Memory B cell (primary cell): ENCODE data around the gene RNF157.

Experiments used
- ATAC-seq: fragments of 150-1000 bp; cut with Tn5 transposase; 2 replicates; pipeline ENCODE4 v1.10.0; 2021; ENCODE audit warnings: low read depth, mild to moderate bottlenecking, moderate library complexity
- DNase-seq, 2 donors: peaks; one replicate each; pipeline ENCODE4 v3.0.0; 2022; ENCODE audit warnings: low spot score in 2 of 2
- H3K27ac Mint-ChIP-seq: one replicate; pipeline ENCODE4 v1.8.0; 2022; ENCODE audit warnings: mild to moderate bottlenecking, moderate library complexity, mixed read lengths
- H3K27me3 Mint-ChIP-seq: one replicate; pipeline ENCODE4 v1.8.0; 2022; ENCODE audit warnings: mixed read lengths
- H3K36me3 Mint-ChIP-seq: one replicate; pipeline ENCODE4 v1.8.0; 2022; ENCODE audit warnings: mild to moderate bottlenecking, mixed read lengths
- H3K4me1 Mint-ChIP-seq: one replicate; pipeline ENCODE4 v1.8.0; 2022; ENCODE audit warnings: mixed read lengths
- H3K4me3 Mint-ChIP-seq: one replicate; pipeline ENCODE4 v1.8.0; 2022; ENCODE audit warnings: mild to moderate bottlenecking, moderate library complexity, mixed read lengths
- H3K9me3 Mint-ChIP-seq: one replicate; pipeline ENCODE4 v1.8.0; 2022; ENCODE audit warnings: mixed read lengths

RNF157 gene

GRCh38 chr17:76139801-76140660 lies 100.3 kb downstream of the RNF157 start:
- Mint-ChIP-seq H3K4me3 (peak overlapping the region; percentile 74), H3K9me3 (no peaks in the 10 kb centered on the region), H3K27me3 (peaks cover 13% of the 10 kb centered on the region), H3K36me3 (no peaks in the 10 kb centered on the region), H3K27ac (peak overlapping the region; percentile 85), H3K4me1 (peaks cover 27% of the 10 kb centered on the region)
- peak; percentile 40 for ATAC-seq
- peak; percentile 34 to 51 for DNase-seq

DNA sequence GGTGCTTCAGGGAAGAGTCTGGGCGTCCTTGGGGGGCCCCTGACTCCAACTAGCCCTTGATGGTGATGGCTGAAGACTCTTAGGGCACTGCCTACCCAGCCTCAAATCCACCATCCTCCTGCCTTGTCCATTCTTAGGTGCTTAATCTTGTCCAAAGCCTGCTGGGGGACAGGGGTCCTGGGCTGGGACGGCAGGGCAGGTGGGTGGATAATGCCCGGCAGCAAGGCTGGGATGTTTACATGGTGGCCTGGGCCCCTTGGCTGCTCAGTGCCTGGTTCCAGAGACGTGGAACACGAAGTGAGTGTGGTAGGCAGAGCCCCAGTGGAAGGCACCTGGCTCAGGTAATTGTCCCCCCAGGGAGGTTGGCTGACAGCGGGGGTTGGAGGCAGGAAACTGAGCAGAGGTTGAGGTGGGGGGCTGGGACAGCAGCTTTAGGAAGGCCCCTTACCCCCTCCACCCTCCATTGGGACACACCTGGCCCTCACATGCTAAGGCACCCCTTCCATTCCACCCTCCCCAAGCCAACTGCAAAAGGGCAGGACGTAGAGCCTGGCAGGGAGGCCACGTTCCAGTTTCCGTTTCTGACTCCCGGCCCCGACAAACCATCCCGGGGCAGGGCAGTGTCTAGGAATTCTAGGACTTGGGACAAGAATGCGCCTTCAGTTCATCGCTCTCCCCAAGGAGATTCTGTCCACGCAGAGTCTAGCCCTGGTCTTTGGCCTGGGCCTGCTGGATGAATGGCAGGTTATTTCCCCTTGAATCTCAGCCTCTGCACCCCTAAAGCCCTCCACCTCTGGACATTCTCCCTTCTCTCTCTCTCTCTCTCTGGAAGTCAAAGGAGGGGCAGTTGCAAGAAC lies 101.2 kb downstream of the RNF157 start:
- peak overlapping the region; percentile 64 for H3K4me3 Mint-ChIP-seq
- ATAC-seq (no peak), DNase-seq (no peak)
- H3K36me3 Mint-ChIP-seq = no peaks in the 10 kb centered on the region
- no peak overlapping the region for H3K27ac Mint-ChIP-seq
- H3K4me1 Mint-ChIP-seq = peaks cover 22% of the 10 kb centered on the region
- H3K27me3 Mint-ChIP-seq = peaks cover 14% of the 10 kb centered on the region
- no peaks in the 10 kb centered on the region for H3K9me3 Mint-ChIP-seq

GRCh38 chr17:76138234-76138895 lies 101.9 kb downstream of the RNF157 start:
- Mint-ChIP-seq H3K36me3 (no peaks in the 10 kb centered on the region), H3K4me3 (no peak overlapping the region), H3K4me1 (peaks cover 22% of the 10 kb centered on the region), H3K27me3 (peaks cover 17% of the 10 kb centered on the region), H3K9me3 (no peaks in the 10 kb centered on the region), H3K27ac (no peak overlapping the region)
- ATAC-seq (no peak), DNase-seq (no peak)

- DNase-seq (no peak), ATAC-seq (no peak)
- peaks cover 19% of the 10 kb centered on the region for H3K27me3 Mint-ChIP-seq
- H3K9me3 Mint-ChIP-seq = no peaks in the 10 kb centered on the region
- peaks cover 19% of the 10 kb centered on the region for H3K4me1 Mint-ChIP-seq
- no peak overlapping the region for H3K4me3 Mint-ChIP-seq
- H3K27ac Mint-ChIP-seq = no peak overlapping the region
- no peaks in the 10 kb centered on the region for H3K36me3 Mint-ChIP-seq
These were observed 102.7 kb downstream of the RNF157 start for GRCh38 chr17:76137351-76138233.

DNA sequence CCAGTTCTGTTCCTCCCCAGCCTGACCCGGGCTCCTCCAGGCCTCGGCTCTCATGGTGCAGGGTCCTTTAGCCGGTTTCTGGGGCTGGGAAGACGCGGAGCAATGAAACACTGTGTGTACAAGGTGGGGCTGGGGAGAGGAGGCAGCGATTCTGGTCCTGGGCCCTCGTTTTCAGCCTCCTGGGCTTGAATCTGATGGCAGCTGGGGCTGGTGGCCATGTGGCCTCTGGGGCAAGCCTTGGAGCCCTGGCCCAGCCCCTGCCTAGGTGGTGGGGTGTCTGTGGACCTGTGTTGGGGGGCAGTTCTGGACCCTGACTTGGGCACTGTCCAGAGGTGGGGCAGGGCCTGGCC lies 103.3 kb downstream of the RNF157 start:
- no peak for ATAC-seq
- no peak overlapping the region for H3K4me3 Mint-ChIP-seq
- DNase-seq = no peak
- no peaks in the 10 kb centered on the region for H3K9me3 Mint-ChIP-seq
- H3K27ac Mint-ChIP-seq = no peak overlapping the region
- H3K4me1 Mint-ChIP-seq = peaks cover 15% of the 10 kb centered on the region
- peaks cover 19% of the 10 kb centered on the region for H3K27me3 Mint-ChIP-seq
- H3K36me3 Mint-ChIP-seq = no peaks in the 10 kb centered on the region

DNA sequence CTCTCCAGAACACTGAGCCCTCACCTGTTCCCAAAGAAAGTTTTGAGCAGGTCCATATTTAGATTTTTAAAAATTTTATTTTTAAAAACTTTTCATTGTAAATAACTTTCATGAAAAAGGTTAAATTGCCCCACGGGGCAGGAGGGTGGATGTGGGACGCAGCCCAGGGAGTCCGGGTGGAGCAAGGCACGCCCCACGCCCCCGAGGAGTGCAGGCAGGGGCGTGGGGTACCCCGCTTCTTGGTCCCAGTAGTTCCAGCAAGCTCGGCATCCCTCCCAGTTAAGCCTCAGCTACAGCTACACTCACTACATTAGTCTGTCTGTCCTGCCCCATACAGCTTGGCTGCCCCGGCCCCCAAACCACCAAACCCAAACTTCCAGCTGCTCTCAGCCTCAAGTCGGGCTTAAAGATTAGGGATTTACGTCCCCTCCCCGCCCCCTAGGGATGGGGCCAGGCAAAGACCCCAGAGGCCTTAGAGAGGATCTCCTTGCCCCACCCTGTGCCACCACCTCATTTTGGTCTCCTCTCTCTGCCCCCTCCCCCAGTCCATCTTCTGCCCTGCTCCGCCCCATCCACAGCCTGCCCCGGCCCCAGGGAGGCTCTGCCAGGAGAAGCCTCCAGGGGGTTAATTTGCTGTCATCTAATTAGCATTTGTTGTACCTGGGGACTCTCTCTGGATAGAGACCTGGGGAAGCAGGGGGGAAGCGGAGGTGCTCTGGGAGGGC lies 103.9 kb downstream of the RNF157 start:
- H3K9me3 Mint-ChIP-seq = no peaks in the 10 kb centered on the region
- DNase-seq (no peak), ATAC-seq (no peak)
- peaks cover 19% of the 10 kb centered on the region for H3K27me3 Mint-ChIP-seq
- no peaks in the 10 kb centered on the region for H3K36me3 Mint-ChIP-seq
- H3K27ac Mint-ChIP-seq = no peak overlapping the region
- no peak overlapping the region for H3K4me3 Mint-ChIP-seq
- H3K4me1 Mint-ChIP-seq = peaks cover 12% of the 10 kb centered on the region

- Mint-ChIP-seq H3K27me3 (peaks cover 21% of the 10 kb centered on the region), H3K27ac (no peak overlapping the region), H3K36me3 (no peaks in the 10 kb centered on the region), H3K4me1 (peaks cover 12% of the 10 kb centered on the region), H3K4me3 (no peak overlapping the region), H3K9me3 (no peaks in the 10 kb centered on the region)
- DNase-seq (no peak), ATAC-seq (no peak)
These were observed 104.5 kb downstream of the RNF157 start for GRCh38 chr17:76135810-76136188.

DNA sequence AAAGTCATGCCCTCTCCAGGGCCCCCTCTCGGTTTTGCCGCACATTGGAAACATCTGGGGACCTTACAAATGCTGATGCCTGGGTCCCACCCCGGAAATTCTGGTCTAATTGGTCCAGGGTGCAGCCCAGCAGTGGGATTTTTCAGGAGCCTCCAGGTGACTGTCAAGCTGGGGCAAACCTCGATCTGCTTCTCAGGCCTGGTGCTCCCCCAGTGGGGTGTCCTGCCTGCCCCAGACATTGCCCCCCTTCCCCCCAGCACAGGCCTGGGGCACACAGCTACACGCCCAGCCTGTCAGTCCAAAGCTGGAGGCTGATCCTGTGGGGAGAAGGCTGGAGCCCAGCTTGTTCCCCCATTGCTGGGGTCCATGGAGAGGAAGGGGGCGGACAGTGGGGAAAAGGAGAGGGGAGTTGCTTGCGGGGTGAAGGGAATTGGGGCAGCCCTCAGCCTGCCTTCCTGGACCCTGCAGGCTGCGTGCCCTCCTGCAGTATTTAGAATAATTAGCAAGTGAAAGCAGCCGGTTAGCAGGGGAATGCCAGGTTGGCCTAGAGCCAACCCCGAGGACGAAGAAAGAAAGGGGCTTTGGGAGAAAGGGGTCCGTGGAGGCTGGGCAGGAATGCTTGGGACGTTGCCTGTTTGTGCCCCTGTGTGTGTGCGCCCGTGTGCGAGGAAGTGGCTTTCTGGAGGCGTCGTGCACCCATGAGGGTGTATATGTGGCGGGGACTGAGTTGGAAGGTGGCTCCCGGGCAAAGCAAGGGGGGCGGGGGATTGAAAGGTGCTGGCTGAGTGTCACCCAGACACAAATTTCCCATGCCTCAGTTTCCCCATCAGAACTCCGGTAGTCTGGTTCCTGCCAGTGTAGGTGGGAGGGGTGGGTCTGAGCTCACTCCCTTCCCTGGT lies 105.1 kb downstream of the RNF157 start:
- H3K4me3 Mint-ChIP-seq = no peak overlapping the region

DNA sequence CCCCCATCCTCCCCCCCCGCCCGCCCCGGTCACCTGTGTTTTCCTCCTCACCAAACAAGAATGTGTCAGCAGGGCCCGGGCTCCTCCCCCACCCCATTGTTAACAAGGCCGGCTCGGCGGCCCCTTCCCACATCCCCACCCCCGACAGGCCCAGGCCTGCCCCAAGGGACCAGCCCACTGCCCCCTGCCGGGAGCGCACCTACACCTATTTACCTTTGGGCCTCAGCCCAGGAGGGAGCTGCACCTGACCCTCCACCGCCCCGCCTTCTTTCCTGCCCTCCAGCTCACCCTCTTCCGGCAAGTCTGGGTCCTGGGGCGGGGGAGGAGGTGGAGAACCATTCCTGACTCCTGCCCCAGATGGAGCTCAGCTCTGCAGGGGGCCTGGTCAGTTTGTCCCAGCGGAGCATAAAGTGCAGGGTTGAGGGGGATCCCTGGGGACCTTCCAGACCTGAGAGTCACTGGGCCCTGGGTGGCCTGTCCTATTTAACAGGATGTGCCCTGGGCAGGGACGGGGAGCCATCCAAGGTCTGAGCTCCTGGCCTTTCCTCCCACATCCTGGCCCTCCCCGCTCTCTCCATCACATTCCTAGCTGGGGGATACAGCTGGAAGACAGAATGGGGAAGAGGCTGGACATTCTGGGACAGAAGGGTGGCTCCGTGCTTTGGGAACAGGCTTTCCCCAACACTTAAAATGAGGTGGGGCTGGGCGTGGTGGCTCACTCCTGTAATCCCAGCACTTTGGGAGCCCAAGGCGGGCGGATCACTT lies 107.5 kb downstream of the RNF157 start:
- Mint-ChIP-seq H3K9me3 (no peaks in the 10 kb centered on the region), H3K27ac (no peak overlapping the region), H3K4me3 (no peak overlapping the region), H3K27me3 (peaks cover 14% of the 10 kb centered on the region), H3K4me1 (peaks cover 6% of the 10 kb centered on the region), H3K36me3 (no peaks in the 10 kb centered on the region)
- no peak for ATAC-seq
- no peak for DNase-seq

More for the DNA sequence above, 105.1 kb downstream of the RNF157 start:
- no peak for DNase-seq
- Mint-ChIP-seq H3K9me3 (no peaks in the 10 kb centered on the region), H3K27ac (no peak overlapping the region), H3K4me1 (peaks cover 11% of the 10 kb centered on the region), H3K36me3 (no peaks in the 10 kb centered on the region), H3K27me3 (peaks cover 22% of the 10 kb centered on the region)
- ATAC-seq = peak; percentile 24

GRCh38 chr17:76131692-76132573 lies 108.4 kb downstream of the RNF157 start:
- peaks cover 6% of the 10 kb centered on the region for H3K4me1 Mint-ChIP-seq
- DNase-seq (no peak), ATAC-seq (no peak)
- no peak overlapping the region for H3K27ac Mint-ChIP-seq
- H3K4me3 Mint-ChIP-seq = no peak overlapping the region
- no peaks in the 10 kb centered on the region for H3K9me3 Mint-ChIP-seq
- peaks cover 14% of the 10 kb centered on the region for H3K27me3 Mint-ChIP-seq
- no peaks in the 10 kb centered on the region for H3K36me3 Mint-ChIP-seq
